AG09309 (cell line): ENCODE results near the gene ZSWIM5.
"Not testable (repeated sequence)": the region's sequence is repeated elsewhere in the genome, so short reads cannot be mapped to it uniquely, and the experiment has no call there.

Source experiments
- DNase-seq: peaks from one replicate; pipeline ENCODE4 v3.0.0-alpha.2; 2010; ENCODE audit warnings: low read depth
- H3K4me3 ChIP-seq: 2 replicates; pipeline ENCODE4 v1.5.1; 2011; ENCODE audit warnings: mild to moderate bottlenecking, low read depth, low read length, moderate library complexity; ENCODE audit not compliant: control insufficient read depth
- CTCF ChIP-seq: IDR thresholded peaks from 2 replicates; pipeline ENCODE4 v1.5.1; 2011; ENCODE audit warnings: mild to moderate bottlenecking, low read depth, low read length, inconsistent platforms; ENCODE audit not compliant: insufficient read depth, control insufficient read depth; ENCODE audit errors: missing control alignments

Gene ZSWIM5

DNA sequence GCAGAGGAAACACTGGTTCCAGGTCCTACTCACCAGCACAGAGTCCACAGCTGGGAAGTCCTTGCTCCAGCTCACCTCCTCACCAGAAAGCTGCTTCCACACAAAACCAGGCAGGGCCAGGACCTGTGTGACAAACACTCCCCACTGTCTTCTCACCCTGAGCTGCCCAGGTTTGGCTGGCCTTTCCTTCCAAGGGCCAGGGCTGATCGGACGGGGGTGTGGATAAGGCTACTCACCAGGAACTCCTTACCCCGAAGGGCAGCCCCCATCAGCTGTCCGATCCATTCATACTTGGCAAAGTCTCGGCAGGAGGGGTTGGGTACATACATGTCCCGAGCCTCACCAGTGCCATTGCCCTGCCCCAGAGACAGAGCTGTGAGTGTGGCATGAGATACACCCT, 200.6 kb downstream of the ZSWIM5 start:
- DNase-seq, result no peak
- no peak for TF ChIP-seq CTCF
- no peak overlapping the region for H3K4me3 ChIP-seq

DNA sequence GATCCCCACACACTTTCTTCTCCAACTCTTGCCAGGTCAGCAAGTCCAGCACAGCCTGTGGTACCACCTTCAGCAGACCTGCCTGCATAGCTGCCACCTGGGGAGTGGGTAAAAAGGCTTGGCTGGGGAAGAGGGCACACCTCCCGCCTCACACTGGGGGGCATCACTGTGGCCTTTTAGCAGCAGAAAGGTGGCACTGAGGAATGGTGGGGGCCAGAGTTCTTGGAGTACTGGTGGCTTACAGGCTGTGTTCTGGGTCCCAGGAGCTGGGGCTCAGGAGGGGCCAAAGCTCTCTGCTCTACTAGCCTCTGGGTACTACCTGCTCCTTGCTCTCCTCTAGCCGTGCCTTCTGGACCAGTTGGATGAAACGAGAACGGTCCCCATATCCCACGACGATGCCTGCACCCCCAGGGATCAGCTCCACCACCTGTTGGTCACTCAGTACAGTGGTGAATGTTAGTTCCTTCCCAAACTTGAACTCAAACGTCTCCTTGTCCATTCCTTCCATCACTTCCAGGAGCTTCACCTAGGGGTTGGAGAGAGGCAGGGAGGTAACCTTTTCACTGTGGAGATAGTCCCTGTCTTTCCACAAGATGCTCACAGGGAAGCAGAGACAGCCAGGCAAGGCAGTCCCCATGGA, 202.0 kb downstream of the ZSWIM5 start:
- DNase-seq, result no peak
- H3K4me3 ChIP-seq, result no peak overlapping the region
- TF ChIP-seq CTCF, result no peak

DNA sequence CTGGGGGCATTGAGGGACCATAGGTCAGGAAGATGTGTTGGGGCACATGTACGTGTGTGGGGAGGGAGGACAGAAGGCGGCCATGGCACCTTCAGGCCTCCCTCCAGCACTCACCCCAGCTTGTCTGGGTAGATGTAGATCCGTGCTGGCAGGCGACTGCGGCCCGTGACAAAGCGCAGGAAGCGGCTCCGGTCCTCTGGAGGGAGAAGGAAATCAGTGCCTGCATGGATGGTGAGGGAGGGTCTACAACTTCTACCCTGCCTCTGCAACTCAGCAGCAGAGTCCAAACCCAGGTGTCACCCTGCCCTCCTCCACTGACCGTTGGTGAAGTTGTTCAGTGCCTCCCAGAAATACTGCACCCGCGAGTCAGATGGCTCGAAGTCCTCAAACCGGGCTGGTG, 202.7 kb downstream of the ZSWIM5 start:
- no peak for TF ChIP-seq CTCF
- H3K4me3 ChIP-seq, result no peak overlapping the region
- DNase-seq, result no peak

- no peak overlapping the region for H3K4me3 ChIP-seq
- DNase-seq, result no peak
- TF ChIP-seq CTCF, result no peak
Measured at GRCh38 chr1:45002650-45003645, 203.5 kb downstream of the ZSWIM5 start.

- H3K4me3 ChIP-seq, DNase-seq: not testable (repeated sequence)
Measured at GRCh38 chr1:45001576-45001975, 204.8 kb downstream of the ZSWIM5 start.

DNA sequence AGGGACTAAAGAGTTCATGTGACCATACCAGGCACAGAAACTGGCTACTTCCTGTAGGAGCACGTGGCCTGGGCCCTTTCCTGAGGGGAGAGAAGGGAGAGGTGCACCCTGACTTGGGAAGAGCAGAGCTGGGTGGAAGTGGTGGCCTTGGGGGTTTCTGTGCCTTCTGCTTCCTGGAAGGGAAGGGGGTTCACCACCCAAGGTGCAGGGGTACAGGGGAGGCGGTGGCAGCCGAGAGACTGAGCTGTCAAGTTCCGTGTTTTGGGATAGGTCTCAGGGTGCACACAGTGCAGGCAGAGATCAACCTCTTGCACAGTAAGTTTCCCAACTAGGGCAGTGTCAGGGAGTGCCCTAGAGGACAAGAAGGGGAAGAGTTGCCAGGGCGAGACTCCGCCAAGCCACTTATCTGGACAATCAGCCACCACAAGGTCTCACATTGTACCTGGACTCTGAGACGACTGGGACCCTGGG, 205.4 kb downstream of the ZSWIM5 start:
- TF ChIP-seq CTCF, result no peak
- no peak overlapping the region for H3K4me3 ChIP-seq
- no peak for DNase-seq

DNA sequence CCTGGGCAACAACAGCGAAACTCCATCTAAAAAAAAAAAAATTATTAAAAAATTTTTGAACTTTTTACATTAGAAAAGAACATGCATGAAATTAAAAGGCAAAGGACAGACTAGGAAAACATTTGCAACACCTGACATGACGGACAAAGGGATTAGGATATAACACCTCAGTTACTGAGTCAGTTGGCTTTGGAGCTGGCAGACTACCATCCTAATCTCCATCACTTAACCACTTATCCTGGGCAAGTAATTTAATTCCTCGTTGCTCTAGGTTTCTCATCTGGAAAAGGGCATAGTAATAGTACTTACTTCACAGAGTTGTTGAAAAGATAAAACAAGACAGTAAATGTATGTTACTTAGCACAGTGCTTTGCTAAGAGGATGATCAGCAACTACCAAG, 207.2 kb downstream of the ZSWIM5 start:
- DNase-seq, result no peak
- H3K4me3 ChIP-seq, result no peak overlapping the region
- no peak for TF ChIP-seq CTCF
